ENCODE data around the gene RABAC1. TPM values are rescaled to one million over a fixed set of nuclear protein-coding genes. Genes with fewer than 3 reads are reported as not detected.

RABAC1 gene
- total and polyA plus RNA-seq, 2 donors from 2014 or later: 146 to 333 TPM

DNA sequence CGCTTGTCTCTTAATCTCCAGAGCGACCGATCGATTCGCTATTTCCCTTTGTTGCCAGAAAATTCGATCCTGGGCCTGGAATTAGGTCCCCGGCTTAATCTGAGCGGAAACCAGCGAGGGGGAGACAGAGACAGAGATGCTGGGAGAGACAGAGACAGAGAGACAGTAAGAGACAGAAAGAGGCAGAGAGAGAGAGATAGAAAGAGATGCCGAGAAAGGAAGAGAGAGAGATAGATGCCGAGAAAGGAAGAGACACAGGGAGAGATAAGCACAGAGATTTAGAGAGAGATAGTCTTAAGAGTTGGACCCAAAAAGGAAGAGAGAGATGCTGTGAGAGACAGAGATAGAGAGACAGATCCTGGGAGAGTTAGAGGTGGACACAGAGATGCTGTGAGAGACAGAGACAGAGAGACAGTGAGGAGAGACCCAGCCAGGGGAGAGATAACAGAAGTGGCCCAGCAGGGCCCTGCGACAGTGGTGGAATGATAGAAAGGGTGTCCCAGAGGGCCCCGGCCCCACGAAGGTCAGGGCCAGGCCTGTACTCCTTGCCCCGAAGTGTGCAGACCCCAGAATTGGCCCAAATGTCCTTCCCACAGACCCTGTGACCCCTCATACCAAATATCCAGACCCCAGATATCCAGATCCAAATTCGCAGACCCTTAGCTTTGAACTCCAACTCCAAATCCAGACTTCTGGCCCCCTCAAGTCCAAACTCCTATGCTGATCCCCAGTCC lies 32.2 kb downstream of the RABAC1 start:
- Histone ChIP-seq H3K9me3 (ENCODE audit: control insufficient read depth in 2 of 3, insufficient read depth in 1 of 3, low read length in 3 of 3) (no peaks in the 10 kb centered on the region), H3K4me3 (ENCODE audit: low read length in 3 of 3) (no peak overlapping the region), H3K36me3 (ENCODE audit: control insufficient read depth in 2 of 3, insufficient read depth in 3 of 3, low read length in 3 of 3) (no peaks in the 10 kb centered on the region), H3K9ac (ENCODE audit: low read length in 3 of 3) (no peak overlapping the region), H3K27me3 (ENCODE audit: control insufficient read depth, insufficient read depth, low read length) (peaks cover 79% of the 10 kb centered on the region), H3K27ac (ENCODE audit: low read depth in 2 of 2, low read length in 2 of 2) (no peak overlapping the region), H3K4me1 (ENCODE audit: control insufficient read depth in 2 of 3, insufficient read depth in 2 of 3, low read depth in 1 of 3, low read length in 3 of 3) (peaks cover 0 to 6% (median 4%) of the 10 kb centered on the region in 3 donors)
- TF ChIP-seq, protein P1, sequence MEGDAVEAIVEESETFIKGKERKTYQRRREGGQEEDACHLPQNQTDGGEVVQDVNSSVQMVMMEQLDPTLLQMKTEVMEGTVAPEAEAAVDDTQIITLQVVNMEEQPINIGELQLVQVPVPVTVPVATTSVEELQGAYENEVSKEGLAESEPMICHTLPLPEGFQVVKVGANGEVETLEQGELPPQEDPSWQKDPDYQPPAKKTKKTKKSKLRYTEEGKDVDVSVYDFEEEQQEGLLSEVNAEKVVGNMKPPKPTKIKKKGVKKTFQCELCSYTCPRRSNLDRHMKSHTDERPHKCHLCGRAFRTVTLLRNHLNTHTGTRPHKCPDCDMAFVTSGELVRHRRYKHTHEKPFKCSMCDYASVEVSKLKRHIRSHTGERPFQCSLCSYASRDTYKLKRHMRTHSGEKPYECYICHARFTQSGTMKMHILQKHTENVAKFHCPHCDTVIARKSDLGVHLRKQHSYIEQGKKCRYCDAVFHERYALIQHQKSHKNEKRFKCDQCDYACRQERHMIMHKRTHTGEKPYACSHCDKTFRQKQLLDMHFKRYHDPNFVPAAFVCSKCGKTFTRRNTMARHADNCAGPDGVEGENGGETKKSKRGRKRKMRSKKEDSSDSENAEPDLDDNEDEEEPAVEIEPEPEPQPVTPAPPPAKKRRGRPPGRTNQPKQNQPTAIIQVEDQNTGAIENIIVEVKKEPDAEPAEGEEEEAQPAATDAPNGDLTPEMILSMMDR (IDR thresholded peaks at IDR 0.05; ENCODE audit: borderline replicate concordance, extremely low read depth, insufficient read depth): no peak
- intact Hi-C loops (cut with DNase I): no loop called here
- no peak for DNase-seq
- FAIRE-seq: no peak

DNA sequence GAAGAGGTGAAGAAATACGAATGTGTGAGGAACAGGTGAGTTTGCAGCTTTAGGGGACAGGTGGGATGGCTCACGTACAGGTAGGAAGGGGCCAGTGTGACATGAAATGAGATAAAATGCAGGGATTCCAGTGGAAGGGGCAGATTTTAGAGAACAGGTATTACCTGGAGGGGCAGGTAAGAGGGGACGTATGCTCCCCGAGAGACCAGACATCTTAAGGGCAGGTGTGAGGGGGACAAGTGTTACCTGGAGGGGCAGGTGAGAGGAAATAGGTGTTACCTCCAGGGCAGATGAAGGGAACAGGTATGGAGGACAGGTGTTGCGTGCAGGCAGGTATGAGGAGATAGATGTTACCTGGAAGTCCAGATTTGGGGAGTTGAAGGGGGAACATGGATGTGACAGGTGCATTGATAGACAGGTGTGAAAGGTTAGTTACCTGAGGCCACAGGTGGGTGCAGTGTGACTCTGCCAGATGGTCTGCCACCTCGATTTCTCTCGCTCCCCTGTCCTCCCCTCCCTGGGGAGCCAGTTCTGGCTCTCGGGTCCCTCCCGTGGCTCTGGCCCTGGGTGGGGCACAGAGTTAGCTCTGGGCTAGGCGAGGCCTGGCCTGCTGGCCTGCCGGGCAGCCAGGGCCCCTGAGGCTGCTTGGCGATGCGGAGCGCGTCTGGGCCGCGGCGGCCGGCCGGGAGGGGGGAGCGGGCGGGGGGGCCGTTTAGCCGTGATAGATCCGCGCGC lies 32.9 kb downstream of the RABAC1 start:
- Histone ChIP-seq H3K4me3 (ENCODE audit: low read length in 3 of 3) (no peak overlapping the region), H3K4me1 (ENCODE audit: control insufficient read depth in 2 of 3, insufficient read depth in 2 of 3, low read depth in 1 of 3, low read length in 3 of 3) (peaks cover 0 to 6% (median 4%) of the 10 kb centered on the region in 3 donors), H3K27ac (ENCODE audit: low read depth in 2 of 2, low read length in 2 of 2) (no peak overlapping the region), H3K27me3 (ENCODE audit: control insufficient read depth, insufficient read depth, low read length) (peaks cover 76% of the 10 kb centered on the region), H3K9me3 (ENCODE audit: control insufficient read depth in 2 of 3, insufficient read depth in 1 of 3, low read length in 3 of 3) (no peaks in the 10 kb centered on the region), H3K9ac (ENCODE audit: low read length in 3 of 3) (no peak overlapping the region), H3K36me3 (ENCODE audit: control insufficient read depth in 2 of 3, insufficient read depth in 3 of 3, low read length in 3 of 3) (no peaks in the 10 kb centered on the region)
- TF ChIP-seq, protein P1 (IDR thresholded peaks at IDR 0.05; ENCODE audit: borderline replicate concordance, extremely low read depth, insufficient read depth): no peak
- intact Hi-C loops (cut with DNase I): no loop called here
- no peak for FAIRE-seq
- no peak for DNase-seq

DNA sequence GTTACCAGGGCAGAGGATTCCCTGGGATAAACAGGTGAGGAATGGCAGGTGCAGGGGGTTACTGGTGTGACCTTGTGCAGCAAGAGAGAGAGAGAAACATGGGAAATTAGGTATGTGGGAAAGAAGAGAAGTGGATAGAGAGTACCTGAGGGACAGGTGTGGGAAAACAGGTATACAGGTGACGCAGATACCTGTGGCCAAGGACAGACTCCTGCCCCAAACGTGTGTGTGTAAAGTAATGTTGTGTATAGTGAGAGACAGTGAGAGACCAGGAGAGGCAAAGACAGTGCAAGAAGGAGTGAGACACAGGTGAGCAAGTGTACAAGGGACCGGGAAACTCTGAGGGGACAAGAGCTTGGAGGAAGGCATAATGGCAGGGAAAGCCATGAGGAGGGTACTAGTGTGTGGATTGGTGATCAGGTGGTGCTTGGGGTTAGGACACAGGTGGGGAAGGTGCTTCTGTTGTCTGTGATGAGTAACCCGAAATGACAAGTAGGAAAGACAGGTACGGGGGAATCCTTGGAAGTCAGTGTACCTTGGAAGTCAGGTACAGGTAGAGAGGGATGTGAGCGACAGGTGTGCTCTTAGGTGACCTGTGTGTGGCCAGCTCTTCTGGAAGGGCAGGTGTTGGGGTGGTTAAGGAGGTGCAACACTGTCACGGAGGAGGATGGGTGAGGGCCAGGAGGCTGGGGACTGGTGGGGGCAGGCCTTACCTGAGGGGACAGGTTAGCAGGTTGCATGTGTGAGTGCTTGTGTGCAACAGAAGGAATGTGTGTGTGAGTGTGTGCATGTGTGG lies 33.7 kb downstream of the RABAC1 start:
- intact Hi-C loops (cut with DNase I): no loop called here
- H3K4me1 ChIP-seq (ENCODE audit: control insufficient read depth in 2 of 3, insufficient read depth in 2 of 3, low read depth in 1 of 3, low read length in 3 of 3): peaks cover 0 to 6% (median 4%) of the 10 kb centered on the region in 3 donors
- H3K27me3 ChIP-seq (ENCODE audit: control insufficient read depth, insufficient read depth, low read length): peaks cover 72% of the 10 kb centered on the region
- TF ChIP-seq, protein P1 (IDR thresholded peaks at IDR 0.05; ENCODE audit: borderline replicate concordance, extremely low read depth, insufficient read depth): no peak
- DNase-seq (no peak), FAIRE-seq (no peak)
- no peaks in the 10 kb centered on the region for H3K9me3 ChIP-seq (ENCODE audit: control insufficient read depth in 2 of 3, insufficient read depth in 1 of 3, low read length in 3 of 3)
- no peaks in the 10 kb centered on the region for H3K36me3 ChIP-seq (ENCODE audit: control insufficient read depth in 2 of 3, insufficient read depth in 3 of 3, low read length in 3 of 3)
- no peak overlapping the region for H3K4me3 ChIP-seq (ENCODE audit: low read length in 3 of 3)
- no peak overlapping the region for H3K27ac ChIP-seq (ENCODE audit: low read depth in 2 of 2, low read length in 2 of 2)
- no peak overlapping the region for H3K9ac ChIP-seq (ENCODE audit: low read length in 3 of 3)

Data from kidney (tissue), 14 donors.